ENCODE data around the gene RAD9A.
"Not testable (repeated sequence)": the region's sequence is repeated elsewhere in the genome, so short reads cannot be mapped to it uniquely, and the experiment has no call there.

Gene RAD9A

GRCh38 chr11:67397986-67398660 is 6.3 kb downstream of the RAD9A start:
- DNase-seq: no peak

- no peak for DNase-seq
These were observed 7.1 kb downstream of the RAD9A start for GRCh38 chr11:67398661-67399563.

GRCh38 chr11:67400251-67400941 is 8.6 kb downstream of the RAD9A start:
- no peak for DNase-seq

GRCh38 chr11:67400942-67401494 is 9.2 kb downstream of the RAD9A start:
- DNase-seq: no peak

GRCh38 chr11:67401495-67402191 is 9.9 kb downstream of the RAD9A start, which contains the start of gene PPP1CA:
Gene PPP1CA, minus strand, starts transcription at chr11:67401858. Its CDS starts 76 bp downstream, at chr11:67401782.
- DNase-seq: peak; percentile 92 to 96

- DNase-seq: not testable (repeated sequence)
These were observed 10.5 kb downstream of the RAD9A start for GRCh38 chr11:67402192-67402839.

GRCh38 chr11:67403085-67403484 is 11.3 kb downstream of the RAD9A start:
- DNase-seq: not testable (repeated sequence)

- no peak for DNase-seq
These were observed 12.9 kb downstream of the RAD9A start for GRCh38 chr11:67404515-67405195.

GRCh38 chr11:67405196-67405567 is 13.4 kb downstream of the RAD9A start:
- DNase-seq: no peak

GRCh38 chr11:67405688-67406339 is 14.0 kb downstream of the RAD9A start:
- no peak for DNase-seq

- DNase-seq: no peak
These were observed 14.7 kb downstream of the RAD9A start for GRCh38 chr11:67406420-67406968.

GRCh38 chr11:67406969-67407687 is 15.3 kb downstream of the RAD9A start:
- DNase-seq: no peak

GRCh38 chr11:67407688-67408163 is 15.9 kb downstream of the RAD9A start:
- no peak for DNase-seq

GRCh38 chr11:67408437-67409200 is 16.8 kb downstream of the RAD9A start:
- DNase-seq: no peak

- peak in 1 of 2 donors; percentile 60 for DNase-seq
These were observed 17.5 kb downstream of the RAD9A start for GRCh38 chr11:67409261-67409666.

- no peak for DNase-seq
These were observed 18.1 kb downstream of the RAD9A start for GRCh38 chr11:67409781-67410368.

GRCh38 chr11:67410369-67410831 is 18.6 kb downstream of the RAD9A start:
- DNase-seq: no peak

All from stimulated activated CD4-positive, alpha-beta T cell treated with anti-CD3 and anti-CD28 coated beads, Interleukin-2, amount 100 ng/mL, for 48 hours (primary cell).